Prostate gland (tissue), 2 donors: ENCODE measurements around the gene PCGF2. TPM values are rescaled to one million over a fixed set of nuclear protein-coding genes. Genes with fewer than 3 reads are reported as not detected.

Experiments used
- DNase-seq: peaks from one replicate; pipeline ENCODE4 v3.0.0-alpha.2; 2019; ENCODE audit warnings: low spot score
- H3K27ac ChIP-seq, 2 donors: fragments of 200-600 bp; sonication (generic); 2 replicates each; pipeline ENCODE4 v1.5.1; 2017 to 2019
- H3K27me3 ChIP-seq: fragments of 200-600 bp; sonication (generic); replicated peaks from 2 replicates; pipeline ENCODE4 v1.5.1; 2019; ENCODE audit not compliant: insufficient read depth
- H3K36me3 ChIP-seq, 2 donors: fragments of 200-600 bp; sonication (generic); 1 replicate in 1 of 2; 2 replicates in 1 of 2; pipeline versions ENCODE4 v1.5.1 to v1.8.1; 2017 to 2019
- H3K4me1 ChIP-seq: fragments of 200-600 bp; sonication (generic); replicated peaks from 2 replicates; pipeline ENCODE4 v1.5.1; 2019
- H3K4me3 ChIP-seq, 2 donors: fragments of 200-600 bp; sonication (generic); 2 replicates each; pipeline ENCODE4 v1.5.1; 2017 to 2019
- H3K9me3 ChIP-seq: fragments of 200-600 bp; sonication (generic); 2 replicates; pipeline ENCODE4 v1.5.1; 2017
- POLR2A ChIP-seq: fragments of 450-650 bp; IDR thresholded peaks from one replicate; pipeline ENCODE4 v1.6.1; 2016; ENCODE audit warnings: antibody characterized with exemption, mild to moderate bottlenecking
- POLR2AphosphoS5 ChIP-seq: sonication (generic); formaldehyde crosslinking; IDR thresholded peaks from one replicate; pipeline ENCODE4 v1.6.1; 2017; ENCODE audit warnings: antibody characterized with exemption
- WGBS: methylation state at CpG from one replicate; pipeline ENCODE4 v1.1.5; 2018; 5-methylcytosine and 5-hydroxymethylcytosine counted together
- intact Hi-C: fragments of 100-400 bp; cut with DNase I; formaldehyde crosslinking; loops from one replicate; pipeline ENCODE4 v1.14.2; 2022
- microRNA-seq: library from miRNA; unstranded; fragments of <30 nt; microRNA quantifications from one replicate; pipeline ENCODE4, GENCODE V29; 2016
- small RNA-seq, 2 donors: library from RNA; depleted of rRNA; stranded (forward); fragments of <200 nt; gene quantifications; one replicate each; pipeline ENCODE3, GENCODE V24; 2016
- total RNA-seq, 2 donors: library from RNA; depleted of rRNA; stranded (reverse); fragments of >200 nt; gene quantifications; one replicate each; pipeline ENCODE4 v1.1.0, GENCODE V29; 2016
- TF ChIP-seq, protein P1 (sequence below), 4 experiments: fragments of 200-600 bp in 2 of 4; fragments of 450-650 bp in 2 of 4; sonication (generic) in 2 of 4; IDR thresholded peaks; 1 replicate in 3 of 4; 2 replicates in 1 of 4; pipeline ENCODE4 v1.5.1; 2016 to 2019; ENCODE audit warnings: antibody characterized with exemption in 4 of 4, mild to moderate bottlenecking in 2 of 4, moderate library complexity in 2 of 4

The PCGF2 gene
- total RNA-seq, 2 donors from 2014 or later = 17.1 to 17.8 TPM

DNA sequence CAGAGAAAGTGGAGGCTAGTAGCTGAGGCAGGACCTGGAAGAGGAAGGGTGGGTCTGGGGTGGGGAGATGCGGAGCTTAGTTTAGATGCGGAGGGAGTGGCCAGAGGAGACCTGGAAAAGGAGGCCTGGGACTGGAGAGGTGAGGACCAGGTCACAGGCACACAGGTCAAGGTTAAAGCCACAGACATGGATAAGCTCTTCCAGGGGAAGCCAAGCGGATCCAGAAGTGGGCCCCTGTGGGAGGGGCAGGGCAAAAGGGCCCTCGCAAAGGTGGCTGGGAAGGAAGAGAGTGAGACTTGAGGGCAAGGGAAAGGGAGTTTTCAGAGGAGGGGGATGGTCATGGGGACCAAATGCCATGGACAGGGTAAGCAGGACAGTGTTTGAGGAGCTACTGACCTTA is 57.0 kb downstream of the PCGF2 start:
- Histone ChIP-seq H3K27ac (no peak overlapping the region), H3K4me3 (no peak overlapping the region), H3K36me3 (no peaks in the 10 kb centered on the region), H3K4me1 (no peaks in the 10 kb centered on the region), H3K27me3 (no peaks in the 10 kb centered on the region), H3K9me3 (no peaks in the 10 kb centered on the region)
- intact Hi-C loops = no loop called here
- 81% methylated on average over 4 of the region's 4 CpGs for WGBS
- TF ChIP-seq, protein P1, sequence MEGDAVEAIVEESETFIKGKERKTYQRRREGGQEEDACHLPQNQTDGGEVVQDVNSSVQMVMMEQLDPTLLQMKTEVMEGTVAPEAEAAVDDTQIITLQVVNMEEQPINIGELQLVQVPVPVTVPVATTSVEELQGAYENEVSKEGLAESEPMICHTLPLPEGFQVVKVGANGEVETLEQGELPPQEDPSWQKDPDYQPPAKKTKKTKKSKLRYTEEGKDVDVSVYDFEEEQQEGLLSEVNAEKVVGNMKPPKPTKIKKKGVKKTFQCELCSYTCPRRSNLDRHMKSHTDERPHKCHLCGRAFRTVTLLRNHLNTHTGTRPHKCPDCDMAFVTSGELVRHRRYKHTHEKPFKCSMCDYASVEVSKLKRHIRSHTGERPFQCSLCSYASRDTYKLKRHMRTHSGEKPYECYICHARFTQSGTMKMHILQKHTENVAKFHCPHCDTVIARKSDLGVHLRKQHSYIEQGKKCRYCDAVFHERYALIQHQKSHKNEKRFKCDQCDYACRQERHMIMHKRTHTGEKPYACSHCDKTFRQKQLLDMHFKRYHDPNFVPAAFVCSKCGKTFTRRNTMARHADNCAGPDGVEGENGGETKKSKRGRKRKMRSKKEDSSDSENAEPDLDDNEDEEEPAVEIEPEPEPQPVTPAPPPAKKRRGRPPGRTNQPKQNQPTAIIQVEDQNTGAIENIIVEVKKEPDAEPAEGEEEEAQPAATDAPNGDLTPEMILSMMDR (IDR thresholded peaks at IDR 0.05) = no peak
- TF ChIP-seq POLR2A (no peak), POLR2AphosphoS5 (no peak)
- no peak for DNase-seq

DNA sequence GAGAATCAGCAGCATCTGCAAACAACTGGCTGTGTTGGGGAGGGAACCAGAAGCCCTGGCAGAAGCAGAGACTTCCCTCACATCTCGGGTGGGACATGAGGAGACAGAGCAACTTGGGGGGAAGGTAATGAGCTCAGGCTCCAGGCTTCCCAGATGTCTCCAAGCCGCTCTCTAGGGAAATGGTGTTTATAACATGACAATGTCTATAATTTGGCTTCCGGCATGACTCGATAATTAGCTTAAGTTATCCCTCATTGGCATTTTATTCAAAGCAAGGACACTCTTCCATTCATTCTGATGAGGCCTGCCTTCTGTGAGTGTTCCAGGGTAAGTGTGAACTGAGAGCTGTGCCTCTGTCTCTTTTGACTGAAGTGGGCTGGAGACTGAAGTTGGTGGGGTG is 57.8 kb downstream of the PCGF2 start:
- no peaks in the 10 kb centered on the region for H3K4me1 ChIP-seq
- no peak overlapping the region for H3K27ac ChIP-seq
- no peaks in the 10 kb centered on the region for H3K36me3 ChIP-seq
- 87% methylated on average over 4 of the region's 4 CpGs for WGBS
- H3K4me3 ChIP-seq = no peak overlapping the region
- no peak for DNase-seq
- no peaks in the 10 kb centered on the region for H3K9me3 ChIP-seq
- TF ChIP-seq POLR2AphosphoS5 = no peak
- no peak for TF ChIP-seq POLR2A
- TF ChIP-seq, protein P1 (IDR thresholded peaks at IDR 0.05) = no peak
- H3K27me3 ChIP-seq = no peaks in the 10 kb centered on the region
- intact Hi-C loops = no loop called here

DNA sequence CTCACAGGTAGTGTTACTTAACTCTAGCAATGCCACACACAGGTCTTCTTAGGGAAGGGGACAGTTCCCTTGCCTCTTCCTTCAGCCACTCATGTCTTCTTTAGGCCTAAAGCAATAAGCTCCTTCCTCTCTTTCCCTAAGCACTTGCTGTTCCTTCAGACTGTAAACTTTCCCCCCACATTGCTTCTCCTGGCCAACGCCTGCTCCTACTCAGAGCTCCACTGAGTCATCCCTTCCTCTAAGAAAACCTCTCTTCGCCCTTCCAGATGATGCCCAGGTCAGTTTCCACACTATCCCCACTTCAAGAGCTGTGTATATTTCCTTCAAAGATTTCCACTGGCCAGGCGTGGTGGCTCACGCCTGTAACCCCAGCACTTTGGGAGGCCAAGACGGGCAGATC is 60.9 kb downstream of the PCGF2 start:
- Histone ChIP-seq H3K27ac (no peak overlapping the region), H3K36me3 (no peaks in the 10 kb centered on the region), H3K27me3 (no peaks in the 10 kb centered on the region), H3K4me1 (no peaks in the 10 kb centered on the region), H3K4me3 (no peak overlapping the region), H3K9me3 (no peaks in the 10 kb centered on the region)
- WGBS = 82% methylated on average over 5 of the region's 5 CpGs
- DNase-seq = no peak
- intact Hi-C loops = no loop called here
- TF ChIP-seq POLR2AphosphoS5 (no peak), POLR2A (no peak)
- TF ChIP-seq, protein P1 (IDR thresholded peaks at IDR 0.05) = no peak

DNA sequence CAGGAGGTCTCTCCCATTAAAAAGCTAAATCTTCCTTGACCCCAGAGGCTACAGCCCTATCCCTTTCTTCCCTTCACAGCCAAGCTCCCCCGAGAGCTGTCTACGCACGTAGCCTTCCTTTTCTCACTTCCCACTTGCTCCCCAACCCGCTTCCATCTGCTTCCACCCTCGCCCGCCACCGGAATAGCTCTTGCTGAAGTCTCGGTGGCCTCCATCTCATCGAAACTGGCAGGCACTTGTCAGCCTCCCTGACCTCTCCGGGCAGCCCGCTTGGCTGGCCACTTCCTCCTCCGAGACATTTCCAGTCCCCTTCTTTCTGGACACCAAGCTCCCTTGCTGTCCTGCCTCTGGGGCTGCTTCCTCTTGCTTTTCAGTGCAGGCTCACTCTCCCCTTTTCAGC is 62.6 kb downstream of the PCGF2 start:
- DNase-seq = no peak
- Histone ChIP-seq H3K9me3 (no peaks in the 10 kb centered on the region), H3K27ac (no peak overlapping the region), H3K36me3 (no peaks in the 10 kb centered on the region), H3K27me3 (no peaks in the 10 kb centered on the region), H3K4me3 (no peak overlapping the region), H3K4me1 (no peaks in the 10 kb centered on the region)
- 81% methylated on average over 12 of the region's 12 CpGs for WGBS
- TF ChIP-seq POLR2A = no peak
- TF ChIP-seq, protein P1 (IDR thresholded peaks at IDR 0.05) = no peak
- TF ChIP-seq POLR2AphosphoS5 = no peak
- intact Hi-C loops = no loop called here

Small RNA genes lying within 50 kb of the gene (microRNA-seq; reads per million reads assigned to microRNA genes)
- not detected for gene MIR4726
- gene MIR4734 = not detected

Small RNA genes lying within 50 kb of the gene (small RNA-seq; reads per million reads assigned to genes)
- gene MIR4726 (0 reads per million in 2 donors), gene MIR4734 (0 reads per million in 2 donors), gene RNA5SP440 (4.0 to 6.3 reads per million in 2 donors), gene RNU6-866P (0 reads per million in 2 donors)

Other genes starting within 250 kb of the PCGF2 start
- gene SRCIN1, start 142.4 kb downstream of the PCGF2 start, total RNA-seq = 1 to 10 TPM; 2.4 to 4.8 TPM
- gene EPOP, start 73.4 kb downstream of the PCGF2 start, total RNA-seq = 10 to 100 TPM in 1 of 2 donors, 1 to 10 TPM in 1; 4.1 to 11.0 TPM
- 100 to 1,000 TPM in 1 of 2 donors, 10 to 100 TPM in 1; 69.1 to 142 TPM for gene MLLT6, start 43.1 kb downstream of the PCGF2 start, total RNA-seq
- 10 to 100 TPM; 17.1 to 17.8 TPM for gene CISD3, start 18.0 kb downstream of the PCGF2 start, total RNA-seq
- 100 to 1,000 TPM; 116 to 192 TPM for gene PSMB3, start 4.4 kb upstream of the PCGF2 start, total RNA-seq
- 10 to 100 TPM; 46.2 to 65.2 TPM for gene PIP4K2B, start 51.2 kb upstream of the PCGF2 start, total RNA-seq
- 10 to 100 TPM; 21.9 to 23.3 TPM for gene CWC25, start 77.0 kb upstream of the PCGF2 start, total RNA-seq
- 1,000 to 10,000 TPM; 1,006 to 2,029 TPM for gene RPL23, start 105.4 kb upstream of the PCGF2 start, total RNA-seq
- 10 to 100 TPM; 61.8 to 93.4 TPM for gene LASP1, start 121.7 kb upstream of the PCGF2 start, total RNA-seq
- 1 to 10 TPM in 1 of 2 donors, not detected in 1; 5.1 TPM for gene FBXO47, start 219.1 kb upstream of the PCGF2 start, total RNA-seq